GM12892 (cell line): ENCODE results near the gene FBXO21.

ENCODE experiments used
- DNase-seq: peaks from one replicate; pipeline ENCODE4 v3.0.0; 2011; ENCODE audit not compliant: insufficient read length
- FAIRE-seq: peaks from 2 replicates; lab custom pipeline; 2011; peaks lifted over from hg19 to GRCh38; lab: Jason Lieb, UNC
- POLR2A ChIP-seq: IDR thresholded peaks from 2 replicates; pipeline ENCODE4 v1.6.1; 2011; ENCODE audit warnings: low read depth, low read length, control low read depth
- POLR2AphosphoS5 ChIP-seq: IDR thresholded peaks from 2 replicates; pipeline ENCODE4 v1.6.1; 2011; ENCODE audit warnings: low read depth, low read length, control low read depth
- TAF1 ChIP-seq: IDR thresholded peaks from 2 replicates; pipeline ENCODE4 v1.6.1; 2011; ENCODE audit warnings: low read depth, mild to moderate bottlenecking, control low read depth, low read length, borderline replicate concordance

The FBXO21 gene

GRCh38 chr12:117155278-117156060 lies 34.8 kb downstream of the FBXO21 start:
- DNase-seq (peak; percentile 78), FAIRE-seq (peak; percentile 53)
- TF ChIP-seq POLR2A, result no peak
- no peak for TF ChIP-seq TAF1
- no peak for TF ChIP-seq POLR2AphosphoS5

- FAIRE-seq (no peak), DNase-seq (no peak)
- no peak for TF ChIP-seq TAF1
- no peak for TF ChIP-seq POLR2A
- TF ChIP-seq POLR2AphosphoS5, result no peak
Observed at GRCh38 chr12:117152793-117153775, 37.2 kb downstream of the FBXO21 start.

DNA sequence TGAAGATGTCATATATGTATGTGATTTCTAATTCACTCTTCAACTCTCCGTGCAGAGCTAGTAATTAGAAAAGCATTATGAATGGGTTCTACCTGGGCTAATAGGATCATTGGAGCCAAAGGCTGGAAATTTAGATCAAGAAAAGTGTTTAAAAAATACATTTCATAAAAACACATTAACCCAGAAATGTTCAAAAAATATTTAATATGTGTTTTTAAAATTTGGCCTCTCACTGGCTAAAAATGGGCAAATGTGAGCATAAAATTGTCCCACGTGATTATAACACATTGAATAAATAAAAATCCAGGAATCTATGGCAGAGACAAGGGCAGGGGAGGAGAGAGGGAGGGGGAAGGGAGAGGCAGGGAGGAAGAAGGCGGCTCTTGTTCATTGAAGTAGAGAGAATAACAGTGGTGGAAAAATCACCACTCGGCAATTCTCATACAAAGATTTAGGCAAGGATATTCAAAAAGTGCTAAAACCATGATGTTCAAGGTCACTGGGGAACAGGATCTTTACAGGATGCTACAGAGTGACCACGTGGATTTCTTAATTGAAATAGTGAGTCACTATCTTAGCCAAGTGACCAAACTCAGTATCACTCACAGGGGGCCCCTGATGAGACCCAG lies 38.8 kb downstream of the FBXO21 start:
- no peak for FAIRE-seq
- TF ChIP-seq POLR2AphosphoS5 (no peak), TAF1 (no peak), POLR2A (no peak)
- no peak for DNase-seq

GRCh38 chr12:117149431-117149830 lies 40.8 kb downstream of the FBXO21 start:
- FAIRE-seq, result no peak
- no peak for DNase-seq
- TF ChIP-seq TAF1 (no peak), POLR2AphosphoS5 (no peak), POLR2A (no peak)

DNA sequence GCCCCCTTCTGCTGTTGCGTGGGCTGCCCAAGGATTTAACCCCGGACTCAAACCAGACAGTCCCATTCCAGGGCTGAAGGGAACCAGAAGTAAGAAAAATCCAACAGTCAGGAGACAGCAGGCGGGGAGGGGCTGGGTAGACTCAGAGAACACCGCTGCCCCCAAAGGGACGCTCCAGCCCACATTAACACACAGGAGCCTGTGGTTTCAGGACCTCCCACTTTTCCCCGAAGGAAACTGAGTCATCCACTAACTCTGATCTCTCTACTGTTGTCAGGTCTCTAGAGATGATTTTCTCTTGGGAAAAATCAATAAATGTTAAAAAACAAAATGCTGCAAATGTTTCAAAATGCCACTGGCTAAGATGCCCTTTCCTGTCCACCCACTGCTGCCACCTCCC lies 41.6 kb downstream of the FBXO21 start:
- TF ChIP-seq POLR2AphosphoS5 (no peak), TAF1 (no peak)
- FAIRE-seq, result no peak

DNA sequence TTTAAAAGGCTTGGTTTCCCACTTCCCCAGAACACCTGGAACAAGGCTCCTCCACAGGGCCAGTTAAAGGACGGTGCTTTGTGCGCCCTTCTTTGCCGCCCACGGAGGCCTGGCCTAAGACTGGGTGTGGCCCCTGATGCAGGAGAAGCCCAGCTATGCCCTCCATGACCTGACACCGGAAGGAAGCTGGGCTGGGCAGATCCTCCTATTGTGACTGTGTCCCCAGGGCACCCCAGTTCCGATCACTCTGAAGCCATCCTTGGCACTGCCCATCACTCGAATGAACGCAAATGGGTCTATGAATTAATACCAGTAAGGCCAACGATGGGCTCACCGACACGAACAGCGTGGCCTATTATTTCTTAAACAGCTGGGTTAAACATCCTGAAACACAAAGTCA lies 42.6 kb downstream of the FBXO21 start:
- no peak for DNase-seq

More for the DNA sequence above, 41.6 kb downstream of the FBXO21 start:
- no peak for DNase-seq

DNA sequence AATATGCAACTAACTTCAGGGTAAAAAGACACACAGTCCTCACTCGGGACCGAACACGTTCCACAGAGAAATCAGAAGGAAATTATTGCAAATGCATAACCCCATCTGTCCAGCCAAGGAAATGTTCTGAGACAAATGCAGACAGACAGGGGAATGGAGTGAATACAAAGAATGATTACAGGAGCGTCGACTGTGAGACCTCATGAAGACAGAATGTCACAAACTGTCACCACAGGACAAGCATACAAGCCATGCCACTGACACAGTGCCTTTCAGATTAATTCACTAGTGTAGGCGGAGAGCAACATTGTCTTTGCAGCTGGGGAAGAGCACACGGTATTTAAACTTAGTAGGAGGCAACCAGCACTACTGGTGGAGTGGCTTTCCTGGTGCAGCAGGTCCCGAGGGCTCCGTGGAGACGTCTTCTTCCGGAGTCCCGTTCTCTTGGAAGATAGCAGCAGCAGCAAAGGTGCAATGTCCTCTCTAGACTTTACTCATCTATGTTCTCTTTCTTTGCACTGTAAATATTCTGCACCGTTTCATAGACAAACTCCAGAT lies 44.6 kb downstream of the FBXO21 start:
- no peak for DNase-seq
- TF ChIP-seq POLR2A (no peak), POLR2AphosphoS5 (no peak), TAF1 (no peak)
- FAIRE-seq, result no peak

More for the DNA sequence above, 42.6 kb downstream of the FBXO21 start:
- no peak for TF ChIP-seq TAF1
- no peak for TF ChIP-seq POLR2AphosphoS5
- TF ChIP-seq POLR2A, result no peak
- FAIRE-seq, result no peak

DNA sequence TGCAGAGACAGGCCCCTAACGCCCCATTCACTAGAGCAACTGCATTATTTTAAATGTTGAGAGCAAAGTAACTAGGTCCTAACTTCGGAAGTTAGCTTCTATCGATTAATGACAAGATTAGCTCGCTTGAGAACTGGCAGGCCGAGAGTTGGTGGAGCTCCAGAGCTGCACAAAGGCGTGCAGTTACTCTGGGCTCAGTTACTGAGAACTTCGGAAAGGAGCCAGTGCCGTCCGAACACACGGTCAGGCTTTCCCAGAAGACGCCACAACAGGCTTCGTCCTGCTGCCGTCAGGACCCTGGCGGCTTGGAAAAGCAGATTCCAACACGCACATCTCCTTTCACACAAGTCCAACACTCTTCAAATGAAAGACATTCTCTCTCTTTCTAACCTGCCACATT lies 45.7 kb downstream of the FBXO21 start:
- TF ChIP-seq POLR2AphosphoS5 (no peak), POLR2A (no peak), TAF1 (no peak)
- DNase-seq, result no peak
- no peak for FAIRE-seq

- no peak for TF ChIP-seq TAF1
- TF ChIP-seq POLR2A, result no peak
- no peak for TF ChIP-seq POLR2AphosphoS5
- DNase-seq (no peak), FAIRE-seq (peak; percentile 67)
Observed at GRCh38 chr12:117143008-117143532, 47.2 kb downstream of the FBXO21 start.

- FAIRE-seq (peak; percentile 38), DNase-seq (no peak)
- 0 out of 2 replicates have a peak, but pooled peaks have one; percentile 36 for TF ChIP-seq POLR2AphosphoS5
- no peak for TF ChIP-seq TAF1
Observed at GRCh38 chr12:117142094-117142493, 48.2 kb downstream of the FBXO21 start.
